ENCODE measurements around the gene ZDHHC7. TPM values are rescaled to one million over a fixed set of nuclear protein-coding genes. Genes with fewer than 3 reads are reported as not detected.

Gene ZDHHC7
- total RNA-seq, 1 donor from 2014 or later: 37.3 TPM

- Histone ChIP-seq H3K27ac (peak overlapping the region; percentile 91), H3K4me1 (peaks cover 63% of the 10 kb centered on the region), H3K36me3 (no peaks in the 10 kb centered on the region), H3K27me3 (no peaks in the 10 kb centered on the region), H3K9me3 (no peaks in the 10 kb centered on the region), H3K4me3 (no peak overlapping the region)
- DNase-seq (ENCODE audit: extremely low spot score in 2 of 2): no peak
- intact Hi-C loops (cut with DNase I): no loop called here
- TF ChIP-seq POLR2A (IDR thresholded peaks at IDR 0.05): no peak
- TF ChIP-seq POLR2AphosphoS5 (IDR thresholded peaks at IDR 0.05; ENCODE audit: insufficient read depth in 1 of 2, low read depth in 1 of 2): no peak
- no peak for TF ChIP-seq CTCF (IDR thresholded peaks at IDR 0.05)
These were observed 85.5 kb downstream of the ZDHHC7 start for GRCh38 chr16:84925773-84926372.

- Histone ChIP-seq H3K9me3 (no peaks in the 10 kb centered on the region), H3K27ac (peak overlapping the region; percentile 91), H3K4me3 (no peak overlapping the region), H3K36me3 (no peaks in the 10 kb centered on the region), H3K4me1 (peaks cover 62% of the 10 kb centered on the region), H3K27me3 (no peaks in the 10 kb centered on the region)
- no peak for TF ChIP-seq POLR2A (IDR thresholded peaks at IDR 0.05)
- peak; percentile 52 to 76 (median 72) for TF ChIP-seq CTCF (IDR thresholded peaks at IDR 0.05)
- intact Hi-C loops (cut with DNase I): no loop called here
- DNase-seq (ENCODE audit: extremely low spot score in 2 of 2): no peak
These were observed 86.1 kb downstream of the ZDHHC7 start for GRCh38 chr16:84925092-84925772.

GRCh38 chr16:84924331-84925091 lies 86.8 kb downstream of the ZDHHC7 start:
- TF ChIP-seq POLR2AphosphoS5 (IDR thresholded peaks at IDR 0.05; ENCODE audit: insufficient read depth in 1 of 2, low read depth in 1 of 2): no peak
- TF ChIP-seq POLR2A (IDR thresholded peaks at IDR 0.05): no peak
- TF ChIP-seq CTCF (IDR thresholded peaks at IDR 0.05): no peak
- no peaks in the 10 kb centered on the region for H3K9me3 ChIP-seq
- H3K4me1 ChIP-seq: peaks cover 62% of the 10 kb centered on the region
- DNase-seq (ENCODE audit: extremely low spot score in 2 of 2): no peak
- H3K36me3 ChIP-seq: no peaks in the 10 kb centered on the region
- intact Hi-C loops (cut with DNase I): no loop called here
- H3K27me3 ChIP-seq: no peaks in the 10 kb centered on the region
- no peak overlapping the region for H3K4me3 ChIP-seq
- H3K27ac ChIP-seq: peak overlapping the region; percentile 91

Other genes starting within 250 kb of the ZDHHC7 start
- 320 TPM for gene CRISPLD2, start 191.6 kb downstream of the ZDHHC7 start, total RNA-seq
- 26.8 TPM for gene KIAA0513, start 16.3 kb upstream of the ZDHHC7 start, total RNA-seq
- gene CIBAR2, start 100.9 kb upstream of the ZDHHC7 start, total RNA-seq: not detected

Data from vagina (tissue), 2 donors.